ENCODE data around the gene MPEG1.
A peak's percentile ranks its signal among the peaks of the same experiment; 100 is the strongest.

The MPEG1 gene

DNA sequence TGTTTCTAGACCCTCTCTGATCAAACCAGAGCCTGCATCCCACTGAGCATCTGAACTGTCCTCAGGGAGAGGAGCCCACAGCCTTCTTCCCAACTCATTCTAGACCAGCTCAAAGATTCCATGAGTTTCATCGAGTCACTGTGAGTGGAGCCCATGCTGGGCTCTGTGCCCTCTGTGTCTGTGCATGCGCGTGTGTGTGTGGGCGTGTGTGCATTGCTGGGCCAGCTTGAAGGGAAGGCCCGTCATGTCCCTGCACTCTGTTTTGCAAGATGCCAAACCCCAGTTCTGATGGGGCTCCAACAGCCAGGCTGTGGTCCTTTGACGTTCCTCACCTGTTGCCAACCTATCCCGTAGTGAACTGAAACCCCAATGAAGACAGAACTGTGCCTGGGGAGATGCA, 7.1 kb downstream of the MPEG1 start:
- H2AFZ ChIP-seq (ENCODE audit: low read length): no peak overlapping the region
- no peak overlapping the region for H4K91ac ChIP-seq (ENCODE audit: low read depth, low read length, poor library complexity)
- H3K36me3 ChIP-seq (replicated peaks in 1 of 2; ENCODE audit: control insufficient read depth in 2 of 2, insufficient read depth in 2 of 2, low read length in 2 of 2): peaks cover 61 to 89% of the 10 kb centered on the region in 2 donors
- no peak overlapping the region for H2AK5ac ChIP-seq (ENCODE audit: low read depth, low read length)
- DNase-seq (ENCODE audit: low spot score): no peak
- H3K27ac ChIP-seq (replicated peaks; ENCODE audit: low read length): no peak overlapping the region
- H3K9ac ChIP-seq (ENCODE audit: low read depth, low read length, poor library complexity): no peak overlapping the region
- H3K23ac ChIP-seq (ENCODE audit: low read depth, low read length, poor library complexity): no peak overlapping the region
- no peak overlapping the region for H3K4me2 ChIP-seq (ENCODE audit: insufficient read depth, low read length, poor library complexity, severe bottlenecking)
- no peak overlapping the region for H2BK15ac ChIP-seq (ENCODE audit: low read length)
- peaks cover 5% of the 10 kb centered on the region for H3K79me1 ChIP-seq (ENCODE audit: low read depth, low read length)
- no peak overlapping the region for H3K14ac ChIP-seq (ENCODE audit: low read length)
- no peak overlapping the region for H3K4me3 ChIP-seq (ENCODE audit: low read length in 2 of 2)
- peaks cover 0 to 1% (median 0%) of the 10 kb centered on the region in 3 experiments for H3K27me3 ChIP-seq (ENCODE audit: control insufficient read depth in 3 of 3, insufficient read depth in 3 of 3, low read depth in 1 of 3, low read length in 3 of 3)
- H3K4me1 ChIP-seq (ENCODE audit: control insufficient read depth in 2 of 2, insufficient read depth in 1 of 2, low read depth in 1 of 2, low read length in 2 of 2): peaks cover 2% of the 10 kb centered on the region in 2 donors
- no peak overlapping the region for H4K8ac ChIP-seq (ENCODE audit: low read depth, low read length)
- no peak overlapping the region for H2BK5ac ChIP-seq (ENCODE audit: low read length)
- no peak overlapping the region for H2BK120ac ChIP-seq (ENCODE audit: low read depth, low read length)
- H3K18ac ChIP-seq (ENCODE audit: low read length): no peak overlapping the region
- H3K4ac ChIP-seq (ENCODE audit: low read length): no peak overlapping the region
- no peak overlapping the region for H2BK12ac ChIP-seq (ENCODE audit: low read length)
- no CpG with 5 or more reads among the region's 7 CpGs for WGBS, 2 donors (ENCODE audit: extremely low coverage in 2 of 2, insufficient read length in 2 of 2, insufficient replicate concordance in 1 of 2)
- no peaks in the 10 kb centered on the region for H3K9me3 ChIP-seq (replicated peaks in 1 of 2; ENCODE audit: control insufficient read depth in 2 of 2, insufficient read depth in 1 of 2, low read depth in 1 of 2, low read length in 2 of 2)

- H2AK5ac ChIP-seq (ENCODE audit: low read depth, low read length): no peak overlapping the region
- H2BK15ac ChIP-seq (ENCODE audit: low read length): no peak overlapping the region
- no peaks in the 10 kb centered on the region for H3K9me3 ChIP-seq (replicated peaks in 1 of 2; ENCODE audit: control insufficient read depth in 2 of 2, insufficient read depth in 1 of 2, low read depth in 1 of 2, low read length in 2 of 2)
- peak overlapping the region; percentile 1 for H3K9ac ChIP-seq (ENCODE audit: low read depth, low read length, poor library complexity)
- peaks cover 63 to 98% of the 10 kb centered on the region in 2 donors for H3K36me3 ChIP-seq (replicated peaks in 1 of 2; ENCODE audit: control insufficient read depth in 2 of 2, insufficient read depth in 2 of 2, low read length in 2 of 2)
- peaks cover 5% of the 10 kb centered on the region for H3K79me1 ChIP-seq (ENCODE audit: low read depth, low read length)
- H3K27me3 ChIP-seq (ENCODE audit: control insufficient read depth in 3 of 3, insufficient read depth in 3 of 3, low read depth in 1 of 3, low read length in 3 of 3): peaks cover 0 to 1% (median 0%) of the 10 kb centered on the region in 3 experiments
- H3K14ac ChIP-seq (ENCODE audit: low read length): no peak overlapping the region
- no peak overlapping the region for H2BK12ac ChIP-seq (ENCODE audit: low read length)
- no peak overlapping the region for H2AFZ ChIP-seq (ENCODE audit: low read length)
- H3K23ac ChIP-seq (ENCODE audit: low read depth, low read length, poor library complexity): no peak overlapping the region
- no peak overlapping the region for H3K27ac ChIP-seq (replicated peaks; ENCODE audit: low read length)
- H3K4me2 ChIP-seq (ENCODE audit: insufficient read depth, low read length, poor library complexity, severe bottlenecking): no peak overlapping the region
- DNase-seq (ENCODE audit: low spot score): no peak
- H2BK120ac ChIP-seq (ENCODE audit: low read depth, low read length): no peak overlapping the region
- no peak overlapping the region for H4K91ac ChIP-seq (ENCODE audit: low read depth, low read length, poor library complexity)
- no peak overlapping the region for H2BK5ac ChIP-seq (ENCODE audit: low read length)
- no peak overlapping the region for H3K4ac ChIP-seq (ENCODE audit: low read length)
- peaks cover 2% of the 10 kb centered on the region in 2 donors for H3K4me1 ChIP-seq (ENCODE audit: control insufficient read depth in 2 of 2, insufficient read depth in 1 of 2, low read depth in 1 of 2, low read length in 2 of 2)
- H3K4me3 ChIP-seq (ENCODE audit: low read length in 2 of 2): peak overlapping the region in 1 of 2 donors; percentile 18
- WGBS, 2 donors (ENCODE audit: extremely low coverage in 2 of 2, insufficient read length in 2 of 2, insufficient replicate concordance in 1 of 2): no CpG with 5 or more reads among the region's 3 CpGs
- H4K8ac ChIP-seq (ENCODE audit: low read depth, low read length): no peak overlapping the region
- H3K18ac ChIP-seq (ENCODE audit: low read length): peak overlapping the region; percentile 12
These were observed 8.0 kb downstream of the MPEG1 start for GRCh38 chr11:59204746-59205145.

DNA sequence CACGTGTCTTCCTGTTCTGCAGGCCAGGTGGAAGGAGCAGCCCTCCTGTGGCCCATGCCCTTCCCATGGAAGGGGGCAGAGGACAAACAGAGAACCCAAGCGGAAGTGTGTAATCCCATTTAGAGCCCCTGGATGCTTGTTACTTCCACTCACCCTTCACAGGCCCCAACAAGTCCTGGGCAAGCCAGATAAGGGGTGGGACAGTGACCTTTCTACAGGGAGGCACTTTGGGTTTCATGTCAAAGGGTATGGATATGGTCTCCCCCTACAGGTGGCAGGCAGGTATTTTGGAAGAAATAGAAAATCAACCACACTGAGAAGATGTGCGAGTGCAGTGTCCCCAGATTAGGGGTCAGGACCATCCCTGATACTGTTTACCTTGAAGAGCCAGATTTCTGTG, 11.4 kb downstream of the MPEG1 start:
- no peak overlapping the region for H2BK120ac ChIP-seq (ENCODE audit: low read depth, low read length)
- H2BK12ac ChIP-seq (ENCODE audit: low read length): no peak overlapping the region
- no peak for DNase-seq (ENCODE audit: low spot score)

DNA sequence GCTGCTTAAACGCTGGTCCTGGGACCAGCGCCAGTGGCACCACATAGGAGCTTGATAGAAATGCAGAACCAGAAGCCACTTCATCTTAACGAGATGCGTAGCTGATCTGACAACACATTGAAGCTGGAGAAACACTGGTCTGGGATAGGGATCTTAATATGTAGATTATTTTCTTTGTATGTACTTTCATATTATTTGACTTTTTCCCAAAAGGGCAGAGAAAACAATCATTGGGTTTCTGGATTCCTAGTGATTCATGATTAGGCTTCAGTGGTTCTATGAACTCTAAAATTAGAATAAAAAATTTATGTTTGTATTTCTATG, 12.3 kb downstream of the MPEG1 start:
- H3K4me1 ChIP-seq (ENCODE audit: control insufficient read depth in 2 of 2, insufficient read depth in 1 of 2, low read depth in 1 of 2, low read length in 2 of 2): peaks cover 0 to 14% of the 10 kb centered on the region in 2 donors
- no peak overlapping the region for H3K4me3 ChIP-seq (ENCODE audit: low read length in 2 of 2)
- no peak overlapping the region for H3K18ac ChIP-seq (ENCODE audit: low read length)
- DNase-seq (ENCODE audit: low spot score): no peak
- H2AK5ac ChIP-seq (ENCODE audit: low read depth, low read length): no peak overlapping the region
- H2BK5ac ChIP-seq (ENCODE audit: low read length): no peak overlapping the region
- H3K27me3 ChIP-seq (ENCODE audit: control insufficient read depth in 3 of 3, insufficient read depth in 3 of 3, low read depth in 1 of 3, low read length in 3 of 3): peaks cover 0 to 1% (median 0%) of the 10 kb centered on the region in 3 experiments
- no peak overlapping the region for H3K4me2 ChIP-seq (ENCODE audit: insufficient read depth, low read length, poor library complexity, severe bottlenecking)
- H2BK15ac ChIP-seq (ENCODE audit: low read length): no peak overlapping the region
- H3K9me3 ChIP-seq (replicated peaks in 1 of 2; ENCODE audit: control insufficient read depth in 2 of 2, insufficient read depth in 1 of 2, low read depth in 1 of 2, low read length in 2 of 2): peaks cover 4 to 14% of the 10 kb centered on the region in 2 donors
- H3K27ac ChIP-seq (replicated peaks; ENCODE audit: low read length): no peak overlapping the region
- no peak overlapping the region for H3K9ac ChIP-seq (ENCODE audit: low read depth, low read length, poor library complexity)
- no peak overlapping the region for H4K91ac ChIP-seq (ENCODE audit: low read depth, low read length, poor library complexity)
- no peak overlapping the region for H3K4ac ChIP-seq (ENCODE audit: low read length)
- no peak overlapping the region for H3K23ac ChIP-seq (ENCODE audit: low read depth, low read length, poor library complexity)
- peaks cover 5% of the 10 kb centered on the region for H3K79me1 ChIP-seq (ENCODE audit: low read depth, low read length)
- H3K14ac ChIP-seq (ENCODE audit: low read length): no peak overlapping the region
- no CpG with 5 or more reads among the region's 4 CpGs for WGBS, 2 donors (ENCODE audit: extremely low coverage in 2 of 2, insufficient read length in 2 of 2, insufficient replicate concordance in 1 of 2)
- peaks cover 62 to 100% of the 10 kb centered on the region in 2 donors for H3K36me3 ChIP-seq (replicated peaks in 1 of 2; ENCODE audit: control insufficient read depth in 2 of 2, insufficient read depth in 2 of 2, low read length in 2 of 2)
- no peak overlapping the region for H4K8ac ChIP-seq (ENCODE audit: low read depth, low read length)
- H2BK120ac ChIP-seq (ENCODE audit: low read depth, low read length): no peak overlapping the region
- H2AFZ ChIP-seq (ENCODE audit: low read length): no peak overlapping the region
- H2BK12ac ChIP-seq (ENCODE audit: low read length): no peak overlapping the region

More for the DNA sequence above, 11.4 kb downstream of the MPEG1 start:
- H3K27ac ChIP-seq (replicated peaks; ENCODE audit: low read length): no peak overlapping the region
- no peak overlapping the region for H3K14ac ChIP-seq (ENCODE audit: low read length)
- no peak overlapping the region for H4K91ac ChIP-seq (ENCODE audit: low read depth, low read length, poor library complexity)
- H3K4me2 ChIP-seq (ENCODE audit: insufficient read depth, low read length, poor library complexity, severe bottlenecking): no peak overlapping the region
- H3K23ac ChIP-seq (ENCODE audit: low read depth, low read length, poor library complexity): no peak overlapping the region
- peaks cover 5% of the 10 kb centered on the region for H3K79me1 ChIP-seq (ENCODE audit: low read depth, low read length)
- H2AFZ ChIP-seq (ENCODE audit: low read length): no peak overlapping the region
- no CpG with 5 or more reads among the region's 3 CpGs for WGBS, 2 donors (ENCODE audit: extremely low coverage in 2 of 2, insufficient read length in 2 of 2, insufficient replicate concordance in 1 of 2)
- H3K4ac ChIP-seq (ENCODE audit: low read length): no peak overlapping the region
- no peak overlapping the region for H3K4me3 ChIP-seq (ENCODE audit: low read length in 2 of 2)
- H2AK5ac ChIP-seq (ENCODE audit: low read depth, low read length): no peak overlapping the region
- H2BK15ac ChIP-seq (ENCODE audit: low read length): no peak overlapping the region
- peaks cover 0 to 14% of the 10 kb centered on the region in 2 donors for H3K4me1 ChIP-seq (ENCODE audit: control insufficient read depth in 2 of 2, insufficient read depth in 1 of 2, low read depth in 1 of 2, low read length in 2 of 2)
- H3K9me3 ChIP-seq (replicated peaks in 1 of 2; ENCODE audit: control insufficient read depth in 2 of 2, insufficient read depth in 1 of 2, low read depth in 1 of 2, low read length in 2 of 2): peaks cover 2 to 5% of the 10 kb centered on the region in 2 donors
- H4K8ac ChIP-seq (ENCODE audit: low read depth, low read length): no peak overlapping the region
- H2BK5ac ChIP-seq (ENCODE audit: low read length): no peak overlapping the region
- no peak overlapping the region for H3K9ac ChIP-seq (ENCODE audit: low read depth, low read length, poor library complexity)
- H3K27me3 ChIP-seq (ENCODE audit: control insufficient read depth in 3 of 3, insufficient read depth in 3 of 3, low read depth in 1 of 3, low read length in 3 of 3): peaks cover 0 to 1% (median 0%) of the 10 kb centered on the region in 3 experiments
- H3K18ac ChIP-seq (ENCODE audit: low read length): no peak overlapping the region
- H3K36me3 ChIP-seq (replicated peaks in 1 of 2; ENCODE audit: control insufficient read depth in 2 of 2, insufficient read depth in 2 of 2, low read length in 2 of 2): peaks cover 61 to 100% of the 10 kb centered on the region in 2 donors

Measured in neuronal stem cell (in vitro differentiated cells).